H1 (cell line): ENCODE measurements around the gene MAFB. TPM values are rescaled to one million over a fixed set of nuclear protein-coding genes. Genes with fewer than 3 reads are reported as not detected.

Experiments
- CTCF ChIA-PET: fragments of 300-600 bp; sonication (Branson Sonifier 250); formaldehyde crosslinking; loops from one replicate; lab custom pipeline; 2021; ENCODE audit not compliant: partially characterized antibody; lab: Charles Lee
- POLR2A ChIA-PET: fragments of 300-600 bp; sonication (Branson Sonifier 250); formaldehyde crosslinking; loops from one replicate; lab custom pipeline; 2021; ENCODE audit warnings: inconsistent platforms; ENCODE audit not compliant: partially characterized antibody; lab: Charles Lee
- DNase-seq, 2 experiments: peaks; one replicate each; pipeline versions ENCODE4 v3.0.0 to v3.0.0-alpha.2; 2010 to 2022; ENCODE audit warnings: low spot score in 2 of 2, low read depth in 1 of 2, mixed read lengths in 1 of 2
- FAIRE-seq: peaks from 2 replicates; lab custom pipeline; 2011; peaks lifted over from hg19 to GRCh38; lab: Jason Lieb, UNC
- H2AFZ ChIP-seq: 2 replicates; pipeline ENCODE4 v1.8.1; 2012; ENCODE audit warnings: low read length, inconsistent platforms
- H2AK5ac ChIP-seq: 2 replicates; pipeline ENCODE4 v1.6.1; 2013; ENCODE audit warnings: low read depth, low read length
- H2BK120ac ChIP-seq: replicated peaks from 2 replicates; pipeline ENCODE3; 2013; ENCODE audit warnings: low read depth, low read length, inconsistent platforms
- H2BK12ac ChIP-seq: 2 replicates; pipeline ENCODE4 v1.6.1; 2013; ENCODE audit warnings: low read depth, low read length
- H2BK15ac ChIP-seq: 2 replicates; pipeline ENCODE4 v1.6.1; 2013; ENCODE audit warnings: low read length
- H2BK20ac ChIP-seq: 2 replicates; pipeline ENCODE4 v1.6.1; 2013; ENCODE audit warnings: low read length
- H2BK5ac ChIP-seq: 2 replicates; pipeline ENCODE4 v1.6.1; 2013; ENCODE audit warnings: low read depth, low read length
- H3K14ac ChIP-seq: 2 replicates; pipeline ENCODE4 v1.6.1; 2013; ENCODE audit warnings: inconsistent platforms; ENCODE audit not compliant: insufficient read length
- H3K18ac ChIP-seq: 2 replicates; pipeline ENCODE4 v1.6.1; 2013; ENCODE audit warnings: low read length; ENCODE audit errors: extremely low read depth
- H3K23ac ChIP-seq: 2 replicates; pipeline ENCODE4 v1.6.1; 2013; ENCODE audit warnings: inconsistent platforms; ENCODE audit not compliant: insufficient read length
- H3K23me2 ChIP-seq: 2 replicates; pipeline ENCODE4 v1.6.1; 2013; ENCODE audit warnings: low read depth, low read length
- H3K27ac ChIP-seq: 2 replicates; pipeline ENCODE4 v1.6.1; 2011; ENCODE audit warnings: low read depth, low read length, inconsistent platforms
- H3K27me3 ChIP-seq, 4 experiments: replicated peaks in 1 of 4; 1 replicate in 1 of 4; 2 replicates in 3 of 4; pipeline versions ENCODE4 v1.6.1 to v1.8.1; 2011 to 2013; ENCODE audit warnings: low read length in 3 of 4, mild to moderate bottlenecking in 3 of 4, inconsistent platforms in 2 of 4, mixed read lengths in 2 of 4, moderate library complexity in 1 of 4; ENCODE audit not compliant: control insufficient read depth in 3 of 4, insufficient read depth in 3 of 4; ENCODE audit errors: extremely low read depth in 1 of 4
- H3K36me3 ChIP-seq, 4 experiments: 2 replicates each; pipeline versions ENCODE4 v1.6.1 to v1.8.1; 2011 to 2013; ENCODE audit warnings: mild to moderate bottlenecking in 4 of 4, low read length in 3 of 4, moderate library complexity in 2 of 4, control low read depth in 1 of 4, inconsistent platforms in 1 of 4; ENCODE audit not compliant: insufficient read depth in 4 of 4, control insufficient read depth in 2 of 4
- H3K4ac ChIP-seq: replicated peaks from 2 replicates; pipeline ENCODE3; 2013; ENCODE audit warnings: low read length, low read depth, mixed read lengths, inconsistent platforms; ENCODE audit not compliant: insufficient read length
- H3K4me1 ChIP-seq, 4 experiments: replicated peaks in 1 of 4; 1 replicate in 1 of 4; 2 replicates in 3 of 4; pipeline versions ENCODE4 v1.6.1 to v1.8.1; 2011 to 2013; ENCODE audit warnings: low read length in 3 of 4, inconsistent platforms in 2 of 4, mixed read lengths in 1 of 4; ENCODE audit not compliant: insufficient read depth in 4 of 4, control insufficient read depth in 3 of 4
- H3K4me2 ChIP-seq, 2 experiments: 2 replicates each; pipeline versions ENCODE4 v1.6.1 to v1.8.1; 2011 to 2013; ENCODE audit warnings: low read depth in 2 of 2, low read length in 2 of 2, control low read depth in 1 of 2, inconsistent platforms in 1 of 2, mild to moderate bottlenecking in 1 of 2; ENCODE audit not compliant: insufficient read depth in 1 of 2
- H3K4me3 ChIP-seq, 4 experiments: fragments of 200-600, 300-600 bp in 1 of 4; sonication (generic), shearing (Covaris generic), sonication (Bioruptor Twin) in 1 of 4; 2 replicates each; pipeline versions ENCODE4 v1.5.1 to v1.8.1; 2011 to 2016; ENCODE audit warnings: low read length in 4 of 4, low read depth in 3 of 4, control low read depth in 2 of 4, inconsistent platforms in 2 of 4, mild to moderate bottlenecking in 2 of 4, mixed read lengths in 1 of 4, moderate library complexity in 1 of 4; ENCODE audit not compliant: insufficient read depth in 2 of 4; ENCODE audit errors: extremely low read depth in 1 of 4
- H3K56ac ChIP-seq: replicated peaks from 2 replicates; pipeline ENCODE3; 2013; ENCODE audit warnings: low read depth, mild to moderate bottlenecking, mixed read lengths, low read length, inconsistent platforms; ENCODE audit not compliant: insufficient read length
- H3K79me1 ChIP-seq: 2 replicates; pipeline ENCODE4 v1.6.1; 2013; ENCODE audit warnings: low read depth, low read length, control low read depth
- H3K79me2 ChIP-seq, 2 experiments: 2 replicates each; pipeline versions ENCODE4 v1.6.1 to v1.8.1; 2012 to 2013; ENCODE audit warnings: low read length in 2 of 2, mild to moderate bottlenecking in 2 of 2, inconsistent platforms in 1 of 2; ENCODE audit not compliant: insufficient read depth in 2 of 2, control insufficient read depth in 1 of 2
- H3K9ac ChIP-seq, 4 experiments: replicated peaks in 1 of 4; 1 replicate in 1 of 4; 2 replicates in 3 of 4; pipeline versions ENCODE4 v1.6.1 to v1.8.1; 2011 to 2013; ENCODE audit warnings: low read depth in 3 of 4, low read length in 3 of 4, control low read depth in 2 of 4, mild to moderate bottlenecking in 2 of 4, moderate library complexity in 2 of 4, inconsistent platforms in 1 of 4; ENCODE audit errors: extremely low read depth in 1 of 4
- H3K9me3 ChIP-seq, 2 experiments: 2 replicates each; pipeline versions ENCODE4 v1.6.1 to v1.8.1; 2012 to 2013; ENCODE audit warnings: mild to moderate bottlenecking in 2 of 2, moderate library complexity in 2 of 2, control low read depth in 1 of 2, inconsistent platforms in 1 of 2, low read depth in 1 of 2, low read length in 1 of 2, mixed read lengths in 1 of 2; ENCODE audit not compliant: insufficient read depth in 2 of 2
- H4K20me1 ChIP-seq, 2 experiments: replicated peaks in 1 of 2; 2 replicates each; pipeline versions ENCODE3 to v1.8.1; 2011 to 2013; ENCODE audit warnings: inconsistent platforms in 2 of 2, low read length in 2 of 2, mild to moderate bottlenecking in 1 of 2; ENCODE audit not compliant: insufficient read depth in 2 of 2, control insufficient read depth in 1 of 2
- H4K5ac ChIP-seq: 2 replicates; pipeline ENCODE4 v1.6.1; 2013; ENCODE audit warnings: low read length, low read depth, mixed read lengths, inconsistent platforms; ENCODE audit not compliant: insufficient read length
- H4K8ac ChIP-seq: 2 replicates; pipeline ENCODE4 v1.8.0; 2013; ENCODE audit warnings: mild to moderate bottlenecking, moderate library complexity, low read length, inconsistent platforms; ENCODE audit not compliant: insufficient read depth; ENCODE audit errors: extremely low read depth
- H4K91ac ChIP-seq: replicated peaks from 2 replicates; pipeline ENCODE3; 2013; ENCODE audit warnings: low read length, mixed read lengths, inconsistent platforms; ENCODE audit not compliant: insufficient read length
- CEBPB ChIP-seq: IDR thresholded peaks from 2 replicates; pipeline ENCODE4 v1.6.1; 2012; ENCODE audit warnings: low read depth, low read length
- CHD1 ChIP-seq: IDR thresholded peaks from 2 replicates; pipeline ENCODE4 v1.6.1; 2012; ENCODE audit warnings: low read depth, low read length, improper control_type of control experiment
- CHD2 ChIP-seq: IDR thresholded peaks from 2 replicates; pipeline ENCODE4 v1.6.1; 2012; ENCODE audit warnings: low read length, improper control_type of control experiment
- CREB1 ChIP-seq: IDR thresholded peaks from 2 replicates; pipeline ENCODE4 v1.6.1; 2012; ENCODE audit warnings: inconsistent platforms
- GABPA ChIP-seq: IDR thresholded peaks from 2 replicates; pipeline ENCODE4 v1.6.1; 2011; ENCODE audit warnings: mild to moderate bottlenecking, low read length, moderate library complexity, borderline replicate concordance; ENCODE audit not compliant: insufficient read depth
- HDAC2 ChIP-seq, 2 experiments: fragments of 300-600 bp in 1 of 2; sonication (generic) in 1 of 2; IDR thresholded peaks; 2 replicates each; pipeline ENCODE4 v1.6.1; 2011 to 2012; ENCODE audit warnings: low read depth in 2 of 2, low read length in 2 of 2, mild to moderate bottlenecking in 2 of 2, moderate library complexity in 2 of 2, borderline replicate concordance in 1 of 2, inconsistent platforms in 1 of 2
- NRF1 ChIP-seq: IDR thresholded peaks from 2 replicates; pipeline ENCODE4 v1.6.1; 2011; ENCODE audit warnings: mild to moderate bottlenecking, low read depth, low read length, improper control_type of control experiment
- PHF8 ChIP-seq: fragments of 200-600 bp; sonication (generic); conservative IDR thresholded peaks from 2 replicates; pipeline ENCODE4 v1.7.1; 2012; ENCODE audit warnings: low read depth, mild to moderate bottlenecking, inconsistent platforms, low read length, moderate library complexity
- SRF ChIP-seq: IDR thresholded peaks from 2 replicates; pipeline ENCODE4 v1.6.1; 2011; ENCODE audit warnings: mild to moderate bottlenecking, low read depth, low read length, moderate library complexity
- TCF12 ChIP-seq: IDR thresholded peaks from 2 replicates; pipeline ENCODE4 v1.6.1; 2011; ENCODE audit warnings: low read depth, mild to moderate bottlenecking, low read length
- WGBS, 2 experiments: shearing (Covaris generic) in 1 of 2; methylation state at CpG; one replicate each; pipeline versions ENCODE4 v1.1.6 to v1.1.7; 2013 to 2015; ENCODE audit warnings: low lambda C conversion rate in 2 of 2, mixed read lengths in 2 of 2, inconsistent platforms in 1 of 2, low coverage in 1 of 2, missing lambda C conversion rate in 1 of 2; ENCODE audit not compliant: insufficient replicate concordance in 2 of 2, insufficient coverage in 1 of 2, insufficient read length in 1 of 2; ENCODE audit errors: extremely low coverage in 1 of 2, missing lambda C conversion rate in 1 of 2; 5-methylcytosine and 5-hydroxymethylcytosine counted together
- polyA plus RNA-seq, 7 experiments: library from polyadenylated mRNA; depleted of rRNA in 3 of 7; stranded (reverse) in 5 of 7; unstranded in 2 of 7; fragments of >200 nt in 5 of 7; fragments of 200-250 nt in 2 of 7; gene quantifications; 1 replicate in 5 of 7; 2 replicates in 1 of 7; 4 replicates in 1 of 7; pipeline versions ENCODE4 v1.2.1 to v1.2.3, GENCODE V29; 2011 to 2013; ENCODE audit warnings: missing spikeins in 2 of 7, mixed read lengths in 2 of 7
- total RNA-seq: library from RNA; stranded (reverse); fragmentation: NEBNext Ultra II Directional; extraction: Animal tissue kit (Norgen Biotek cat#: 25700); gene quantifications from 2 replicates; pipeline ENCODE4 v1.2.1, GENCODE V29; 2021
- TF ChIP-seq, protein P1 (sequence below): IDR thresholded peaks from 2 replicates; pipeline ENCODE4 v1.6.1; 2012; ENCODE audit warnings: low read length, inconsistent platforms

MAFB gene
- total and polyA plus RNA-seq, 2 of the 8 experiments (the other 6 are each of a cell fraction or from before 2014, with no cell fraction given), result 0.83 to 1.8 TPM

DNA sequence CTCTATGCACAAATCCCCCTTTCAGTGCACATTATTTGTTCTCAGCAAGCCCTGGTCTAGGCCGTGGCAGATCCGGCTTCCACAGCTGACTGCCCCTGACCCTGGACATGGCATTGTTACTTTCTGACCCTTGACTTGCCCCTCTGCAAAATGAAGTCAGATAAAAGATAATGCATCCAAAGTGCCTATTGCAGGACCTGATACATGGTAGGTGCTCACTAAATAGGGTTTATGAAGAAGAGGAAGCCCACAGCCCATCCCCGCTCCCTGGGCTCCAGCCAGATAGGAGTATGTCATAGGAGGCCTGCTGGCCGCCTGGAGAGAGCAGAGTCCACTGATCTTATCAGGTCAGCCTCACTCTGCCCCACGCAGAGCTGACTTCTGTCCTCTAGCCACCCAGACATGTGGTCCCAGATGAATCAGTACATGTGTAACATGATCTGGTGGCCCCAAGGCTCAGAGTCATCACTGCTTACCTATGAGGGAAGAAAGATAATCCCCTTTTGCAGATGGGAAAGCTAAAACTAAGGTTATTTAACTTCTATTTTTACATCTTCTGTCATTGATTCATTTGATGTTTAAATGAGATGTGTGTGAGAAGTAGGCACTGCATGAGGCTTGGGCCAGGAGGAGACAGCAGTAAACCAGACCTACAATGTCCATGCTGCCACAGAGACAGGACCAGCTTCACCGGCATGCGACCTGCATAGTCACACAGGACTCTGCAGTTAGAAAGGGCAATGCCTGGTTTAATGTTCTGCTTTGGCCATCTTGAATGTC is 20.4 kb downstream of the MAFB start:
- H3K14ac ChIP-seq, result no peak overlapping the region
- DNase-seq (no peak), FAIRE-seq (no peak)
- no peaks in the 10 kb centered on the region for H3K79me1 ChIP-seq
- H2BK5ac ChIP-seq, result no peak overlapping the region
- no peak overlapping the region for H2AFZ ChIP-seq
- no peak overlapping the region for H2BK12ac ChIP-seq
- H3K4ac ChIP-seq, result no peak overlapping the region
- no peak overlapping the region for H3K9ac ChIP-seq
- H3K18ac ChIP-seq, result no peak overlapping the region
- no peak overlapping the region for H4K5ac ChIP-seq
- H3K27ac ChIP-seq, result no peak overlapping the region
- H3K9me3 ChIP-seq, result no peaks in the 10 kb centered on the region
- POLR2A ChIA-PET, result no interaction called here
- H3K27me3 ChIP-seq, result no peaks in the 10 kb centered on the region; a peak in 1 of 7 replicates
- H3K36me3 ChIP-seq, result no peaks in the 10 kb centered on the region
- no peak overlapping the region for H3K4me2 ChIP-seq
- CTCF ChIA-PET, result interaction anchor here (1.7 kb wide), 1 partner anchor 16 kb away, joined by 3 read pairs; no protein-coding TSS in a partner anchor
- H2AK5ac ChIP-seq, result no peak overlapping the region
- no peak overlapping the region for H3K4me3 ChIP-seq
- H3K4me1 ChIP-seq, result peaks cover 0 to under 1% (median 0%) of the 10 kb centered on the region in 4 experiments; a peak in 1 of 7 replicates
- H4K8ac ChIP-seq, result no peak overlapping the region
- H2BK20ac ChIP-seq, result no peak overlapping the region
- WGBS, 2 experiments, result 86% methylated on average over 7 of the region's 7 CpGs; no CpG with 5 or more reads in 1 of the 2 experiments
- no peak overlapping the region for H3K23ac ChIP-seq
- no peak overlapping the region for H2BK15ac ChIP-seq
- no peaks in the 10 kb centered on the region; a peak in 1 of 4 replicates for H3K79me2 ChIP-seq
- no peak overlapping the region for H4K91ac ChIP-seq
- peaks cover 5% of the 10 kb centered on the region; the same call in 1 of the 2 replicates for H3K23me2 ChIP-seq
- peaks cover 0 to 2% of the 10 kb centered on the region in 2 experiments for H4K20me1 ChIP-seq
- H2BK120ac ChIP-seq, result no peak overlapping the region
- no peak overlapping the region for H3K56ac ChIP-seq
- TF ChIP-seq NRF1, result no peak
- no peak for TF ChIP-seq HDAC2 (IDR thresholded peaks at IDR 0.05; ENCODE audit: borderline replicate concordance in 1 of 2, low read depth in 2 of 2, low read length in 2 of 2)
- TF ChIP-seq TCF12, result no peak
- TF ChIP-seq, protein P1, sequence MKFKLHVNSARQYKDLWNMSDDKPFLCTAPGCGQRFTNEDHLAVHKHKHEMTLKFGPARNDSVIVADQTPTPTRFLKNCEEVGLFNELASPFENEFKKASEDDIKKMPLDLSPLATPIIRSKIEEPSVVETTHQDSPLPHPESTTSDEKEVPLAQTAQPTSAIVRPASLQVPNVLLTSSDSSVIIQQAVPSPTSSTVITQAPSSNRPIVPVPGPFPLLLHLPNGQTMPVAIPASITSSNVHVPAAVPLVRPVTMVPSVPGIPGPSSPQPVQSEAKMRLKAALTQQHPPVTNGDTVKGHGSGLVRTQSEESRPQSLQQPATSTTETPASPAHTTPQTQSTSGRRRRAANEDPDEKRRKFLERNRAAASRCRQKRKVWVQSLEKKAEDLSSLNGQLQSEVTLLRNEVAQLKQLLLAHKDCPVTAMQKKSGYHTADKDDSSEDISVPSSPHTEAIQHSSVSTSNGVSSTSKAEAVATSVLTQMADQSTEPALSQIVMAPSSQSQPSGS, result no peak
- no peak for TF ChIP-seq GABPA
- no peak for TF ChIP-seq CEBPB
- no peak for TF ChIP-seq SRF
- TF ChIP-seq CHD1, result no peak
- no peak for TF ChIP-seq CREB1
- TF ChIP-seq CHD2, result no peak
- no peak for TF ChIP-seq PHF8
